SK-N-SH treated with all-trans-retinoic acid at 6 μM for 48 hours (cell line): ENCODE results near the gene TMEM132A.

ENCODE experiments used
- ATAC-seq: fragments of 200-7000 bp; cut with Tn5 transposase; 3 replicates; pipeline ENCODE4 v1.9.1; 2020; ENCODE audit warnings: mild to moderate bottlenecking, moderate library complexity
- ARNTL ChIP-seq: fragments of 450-650 bp; formaldehyde crosslinking; IDR thresholded peaks from 2 replicates; pipeline ENCODE4 v1.5.0; 2020; ENCODE audit warnings: low read depth, mild to moderate bottlenecking, moderate library complexity, borderline replicate concordance
- BACH2 ChIP-seq: fragments of 250-450 bp; sonication (Bioruptor Pico); IDR thresholded peaks from 2 replicates; pipeline ENCODE4 v1.9.0; 2021; ENCODE audit warnings: mild to moderate bottlenecking, borderline replicate concordance
- CSDC2 ChIP-seq: fragments of 250-450 bp; sonication (Bioruptor Pico); IDR thresholded peaks from 2 replicates; pipeline ENCODE4 v1.5.0; 2020; ENCODE audit warnings: mild to moderate bottlenecking, moderate library complexity
- ESRRG ChIP-seq: fragments of 250-450 bp; sonication (Bioruptor Pico); IDR thresholded peaks from 2 replicates; pipeline ENCODE4 v1.6.1; 2021; ENCODE audit warnings: mild to moderate bottlenecking
- GLIS3 ChIP-seq: fragments of 250-450 bp; sonication (Bioruptor Pico); IDR thresholded peaks from 2 replicates; pipeline ENCODE4 v1.5.0; 2020; ENCODE audit warnings: mild to moderate bottlenecking, moderate library complexity
- ISL1 ChIP-seq: fragments of 250-450 bp; sonication (Bioruptor Pico); IDR thresholded peaks from 2 replicates; pipeline ENCODE4 v2.1.2; 2022; ENCODE audit warnings: mild to moderate bottlenecking, moderate library complexity
- OSR1 ChIP-seq: fragments of 250-450 bp; sonication (Bioruptor Pico); IDR thresholded peaks from 2 replicates; pipeline ENCODE4 v1.8.0; 2022; ENCODE audit warnings: moderate library complexity, mild to moderate bottlenecking, inconsistent platforms
- PATZ1 ChIP-seq: fragments of 250-450 bp; sonication (Bioruptor Pico); IDR thresholded peaks from 2 replicates; pipeline ENCODE4 v1.8.0; 2020; ENCODE audit warnings: mild to moderate bottlenecking, moderate library complexity, borderline replicate concordance
- PPARA ChIP-seq: fragments of 250-450 bp; sonication (Bioruptor Pico); IDR thresholded peaks from 2 replicates; pipeline ENCODE4 v1.5.0; 2020; ENCODE audit warnings: mild to moderate bottlenecking, borderline replicate concordance
- RARB ChIP-seq: fragments of 250-450 bp; sonication (Bioruptor Pico); IDR thresholded peaks from 2 replicates; pipeline ENCODE4 v1.8.0; 2021; ENCODE audit warnings: mild to moderate bottlenecking, moderate library complexity
- TCF4 ChIP-seq: fragments of 250-450 bp; sonication (Bioruptor Pico); IDR thresholded peaks from 2 replicates; pipeline ENCODE4 v1.8.0; 2021; ENCODE audit warnings: mild to moderate bottlenecking, moderate library complexity, borderline replicate concordance
- TSHZ2 ChIP-seq: fragments of 250-450 bp; sonication (Bioruptor Pico); IDR thresholded peaks from 2 replicates; pipeline ENCODE4 v1.5.0; 2020; ENCODE audit warnings: mild to moderate bottlenecking, moderate library complexity
- ZC3H10 ChIP-seq: fragments of 250-450 bp; sonication (Bioruptor Pico); IDR thresholded peaks from 2 replicates; pipeline ENCODE4 v1.5.1; 2021; ENCODE audit warnings: mild to moderate bottlenecking, moderate library complexity
- ZFP3 ChIP-seq: fragments of 250-450 bp; sonication (Bioruptor Pico); IDR thresholded peaks from 2 replicates; pipeline ENCODE4 v1.5.0; 2020; ENCODE audit warnings: mild to moderate bottlenecking, moderate library complexity
- ZFP30 ChIP-seq: fragments of 450-650 bp; formaldehyde crosslinking; IDR thresholded peaks from 2 replicates; pipeline ENCODE4 v1.5.0; 2022; ENCODE audit warnings: mild to moderate bottlenecking, moderate library complexity
- ZNF565 ChIP-seq: fragments of 450-650 bp; formaldehyde crosslinking; conservative IDR thresholded peaks from 2 replicates; pipeline ENCODE4 v1.5.0; 2020; ENCODE audit warnings: low read depth, mild to moderate bottlenecking, moderate library complexity
- ZNF70 ChIP-seq: fragments of 450-650 bp; formaldehyde crosslinking; IDR thresholded peaks from 2 replicates; pipeline ENCODE4 v1.5.0; 2020; ENCODE audit warnings: mild to moderate bottlenecking, moderate library complexity
- ZNF8 ChIP-seq: fragments of 450-650 bp; formaldehyde crosslinking; IDR thresholded peaks from 2 replicates; pipeline ENCODE4 v1.5.0; 2020; ENCODE audit warnings: mild to moderate bottlenecking, moderate library complexity
- TF ChIP-seq, protein P1 (sequence below): fragments of 250-450 bp; sonication (Bioruptor Pico); IDR thresholded peaks from 2 replicates; pipeline ENCODE4 v1.8.0; 2021; ENCODE audit warnings: low read depth, mild to moderate bottlenecking, moderate library complexity, borderline replicate concordance
- TF ChIP-seq, protein P2 (sequence below): fragments of 250-450 bp; sonication (Bioruptor Pico); IDR thresholded peaks from 2 replicates; pipeline ENCODE4 v1.5.1; 2021; ENCODE audit warnings: mild to moderate bottlenecking, moderate library complexity

TMEM132A gene

GRCh38 chr11:60921259-60921658 is 3.0 kb upstream of the TMEM132A start (continued):
- TF ChIP-seq, protein P1, sequence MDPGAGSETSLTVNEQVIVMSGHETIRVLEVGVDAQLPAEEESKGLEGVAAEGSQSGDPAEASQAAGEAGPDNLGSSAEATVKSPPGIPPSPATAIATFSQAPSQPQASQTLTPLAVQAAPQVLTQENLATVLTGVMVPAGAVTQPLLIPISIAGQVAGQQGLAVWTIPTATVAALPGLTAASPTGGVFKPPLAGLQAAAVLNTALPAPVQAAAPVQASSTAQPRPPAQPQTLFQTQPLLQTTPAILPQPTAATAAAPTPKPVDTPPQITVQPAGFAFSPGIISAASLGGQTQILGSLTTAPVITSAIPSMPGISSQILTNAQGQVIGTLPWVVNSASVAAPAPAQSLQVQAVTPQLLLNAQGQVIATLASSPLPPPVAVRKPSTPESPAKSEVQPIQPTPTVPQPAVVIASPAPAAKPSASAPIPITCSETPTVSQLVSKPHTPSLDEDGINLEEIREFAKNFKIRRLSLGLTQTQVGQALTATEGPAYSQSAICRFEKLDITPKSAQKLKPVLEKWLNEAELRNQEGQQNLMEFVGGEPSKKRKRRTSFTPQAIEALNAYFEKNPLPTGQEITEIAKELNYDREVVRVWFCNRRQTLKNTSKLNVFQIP: no peak
- TF ChIP-seq GLIS3 (CRISPR knock-in tag) (no peak), ISL1 (CRISPR knock-in tag) (no peak), ZNF565 (CRISPR knock-in tag) (no peak)
- TF ChIP-seq, all 23 proteins: peak for 0

DNA sequence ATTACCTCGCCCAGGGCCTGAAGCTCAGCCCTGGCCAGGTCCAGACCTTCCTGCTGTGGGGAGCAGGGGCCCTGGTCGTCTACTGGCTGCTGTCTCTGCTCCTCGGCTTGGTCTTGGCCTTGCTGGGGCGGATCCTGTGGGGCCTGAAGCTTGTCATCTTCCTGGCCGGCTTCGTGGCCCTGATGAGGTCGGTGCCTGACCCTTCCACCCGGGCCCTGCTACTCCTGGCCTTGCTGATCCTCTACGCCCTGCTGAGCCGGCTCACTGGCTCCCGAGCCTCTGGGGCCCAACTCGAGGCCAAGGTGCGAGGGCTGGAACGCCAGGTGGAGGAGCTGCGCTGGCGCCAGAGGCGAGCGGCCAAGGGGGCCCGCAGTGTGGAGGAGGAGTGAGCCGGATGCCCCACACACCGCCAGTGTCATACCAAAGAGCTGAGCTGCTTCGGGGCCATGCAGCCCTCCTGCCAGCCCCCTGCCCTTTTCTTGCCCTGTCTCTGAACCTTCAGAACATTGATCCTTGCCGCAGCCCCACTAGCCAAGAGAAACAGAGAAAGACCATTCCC is 2.4 kb upstream of the TMEM132A start:
- no peak for ATAC-seq

DNA sequence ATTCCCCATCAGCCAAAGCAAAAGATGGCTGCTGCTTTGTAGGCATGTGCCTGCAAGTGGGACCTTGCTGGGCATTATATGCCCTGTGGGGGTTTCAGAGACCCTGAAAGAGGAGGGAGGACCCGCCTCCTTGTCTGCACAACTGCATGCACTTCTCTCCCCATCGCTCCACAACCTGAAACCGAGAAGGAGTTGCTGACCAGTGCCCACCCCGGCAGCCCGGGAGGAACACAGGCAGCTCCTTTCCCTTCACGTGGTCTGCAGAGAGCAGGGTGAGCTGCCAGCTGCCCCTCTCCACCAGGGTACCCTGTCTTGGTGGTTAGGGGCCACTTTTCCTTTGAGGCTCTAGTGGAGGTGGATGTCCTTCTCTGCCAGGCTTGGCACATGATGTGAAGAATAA is 1.4 kb upstream of the TMEM132A start:
- TF ChIP-seq, protein P2, sequence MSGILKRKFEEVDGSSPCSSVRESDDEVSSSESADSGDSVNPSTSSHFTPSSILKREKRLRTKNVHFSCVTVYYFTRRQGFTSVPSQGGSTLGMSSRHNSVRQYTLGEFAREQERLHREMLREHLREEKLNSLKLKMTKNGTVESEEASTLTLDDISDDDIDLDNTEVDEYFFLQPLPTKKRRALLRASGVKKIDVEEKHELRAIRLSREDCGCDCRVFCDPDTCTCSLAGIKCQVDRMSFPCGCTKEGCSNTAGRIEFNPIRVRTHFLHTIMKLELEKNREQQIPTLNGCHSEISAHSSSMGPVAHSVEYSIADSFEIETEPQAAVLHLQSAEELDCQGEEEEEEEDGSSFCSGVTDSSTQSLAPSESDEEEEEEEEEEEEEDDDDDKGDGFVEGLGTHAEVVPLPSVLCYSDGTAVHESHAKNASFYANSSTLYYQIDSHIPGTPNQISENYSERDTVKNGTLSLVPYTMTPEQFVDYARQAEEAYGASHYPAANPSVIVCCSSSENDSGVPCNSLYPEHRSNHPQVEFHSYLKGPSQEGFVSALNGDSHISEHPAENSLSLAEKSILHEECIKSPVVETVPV (CRISPR knock-in tag): no peak
- no peak for TF ChIP-seq CSDC2 (CRISPR knock-in tag)
- no peak for TF ChIP-seq PATZ1 (CRISPR knock-in tag)
- no peak for TF ChIP-seq BACH2 (CRISPR knock-in tag)
- TF ChIP-seq OSR1 (CRISPR knock-in tag): no peak
- TF ChIP-seq ZNF70: no peak
- ATAC-seq: no peak

More for the DNA sequence above, 2.4 kb upstream of the TMEM132A start:
- no peak for TF ChIP-seq ZFP30
- TF ChIP-seq GLIS3 (CRISPR knock-in tag): no peak
- TF ChIP-seq BACH2 (CRISPR knock-in tag): no peak
- TF ChIP-seq OSR1 (CRISPR knock-in tag): no peak
- TF ChIP-seq ZC3H10: no peak
- no peak for TF ChIP-seq ARNTL (CRISPR knock-in tag)
- TF ChIP-seq, protein P1: no peak
- no peak for TF ChIP-seq ZFP3 (CRISPR knock-in tag)
- TF ChIP-seq ZNF8 (CRISPR knock-in tag): no peak
- no peak for TF ChIP-seq ESRRG (CRISPR knock-in tag)
- no peak for TF ChIP-seq PPARA

DNA sequence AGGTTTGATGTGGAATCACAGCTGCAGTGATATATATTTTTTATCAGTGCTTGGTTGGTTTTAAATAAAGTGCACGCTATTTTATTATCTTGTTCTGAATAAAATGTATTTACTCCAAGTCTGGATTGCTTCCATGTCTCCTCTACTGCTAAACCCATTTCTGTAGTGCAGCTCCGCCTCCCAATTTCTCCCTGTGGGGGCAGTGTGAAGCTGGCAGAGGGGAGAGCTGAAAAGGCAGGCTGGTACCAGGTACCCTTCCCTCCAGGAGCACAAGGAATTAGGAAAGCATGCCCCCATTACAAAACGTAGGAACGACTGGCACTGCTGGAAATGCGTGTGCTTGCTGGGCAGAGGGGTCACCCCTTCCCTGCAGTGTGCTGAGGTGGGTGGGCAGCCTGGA is 934 bp upstream of the TMEM132A start:
- no peak for ATAC-seq
- TF ChIP-seq ZFP3 (CRISPR knock-in tag) (no peak), CSDC2 (CRISPR knock-in tag) (no peak), ZNF70 (no peak), TCF4 (CRISPR knock-in tag) (no peak), TSHZ2 (CRISPR knock-in tag) (no peak), OSR1 (CRISPR knock-in tag) (no peak), PATZ1 (CRISPR knock-in tag) (no peak), ISL1 (CRISPR knock-in tag) (no peak), GLIS3 (CRISPR knock-in tag) (no peak), RARB (CRISPR knock-in tag) (no peak), ZNF565 (CRISPR knock-in tag) (no peak), PPARA (no peak)
- TF ChIP-seq, protein P1: no peak
- TF ChIP-seq, protein P2 (CRISPR knock-in tag): no peak
